ENCODE results near the gene GCH1.

DNA sequence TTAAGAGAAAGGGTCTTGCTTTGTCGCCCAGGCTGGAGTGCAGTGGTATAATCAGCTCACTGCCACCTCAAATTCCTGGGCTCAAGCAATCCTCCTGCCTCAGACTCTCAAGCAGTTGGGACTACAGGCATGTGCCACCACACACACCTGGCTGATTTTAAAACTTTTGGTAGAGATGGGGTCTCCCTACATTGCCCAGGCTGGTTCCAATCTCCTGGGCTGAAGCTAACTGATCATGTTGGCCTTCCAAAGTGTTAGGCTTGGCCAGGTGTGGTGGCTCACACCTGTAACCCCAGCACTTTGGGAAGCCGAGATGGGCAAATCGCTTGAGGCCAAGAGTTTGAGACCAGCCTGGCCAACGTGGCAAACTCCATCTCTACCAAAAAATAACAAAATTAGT lies 43.9 kb upstream of the GCH1 start:
- TF ChIP-seq, protein P1, sequence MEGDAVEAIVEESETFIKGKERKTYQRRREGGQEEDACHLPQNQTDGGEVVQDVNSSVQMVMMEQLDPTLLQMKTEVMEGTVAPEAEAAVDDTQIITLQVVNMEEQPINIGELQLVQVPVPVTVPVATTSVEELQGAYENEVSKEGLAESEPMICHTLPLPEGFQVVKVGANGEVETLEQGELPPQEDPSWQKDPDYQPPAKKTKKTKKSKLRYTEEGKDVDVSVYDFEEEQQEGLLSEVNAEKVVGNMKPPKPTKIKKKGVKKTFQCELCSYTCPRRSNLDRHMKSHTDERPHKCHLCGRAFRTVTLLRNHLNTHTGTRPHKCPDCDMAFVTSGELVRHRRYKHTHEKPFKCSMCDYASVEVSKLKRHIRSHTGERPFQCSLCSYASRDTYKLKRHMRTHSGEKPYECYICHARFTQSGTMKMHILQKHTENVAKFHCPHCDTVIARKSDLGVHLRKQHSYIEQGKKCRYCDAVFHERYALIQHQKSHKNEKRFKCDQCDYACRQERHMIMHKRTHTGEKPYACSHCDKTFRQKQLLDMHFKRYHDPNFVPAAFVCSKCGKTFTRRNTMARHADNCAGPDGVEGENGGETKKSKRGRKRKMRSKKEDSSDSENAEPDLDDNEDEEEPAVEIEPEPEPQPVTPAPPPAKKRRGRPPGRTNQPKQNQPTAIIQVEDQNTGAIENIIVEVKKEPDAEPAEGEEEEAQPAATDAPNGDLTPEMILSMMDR (IDR thresholded peaks at IDR 0.05; ENCODE audit: insufficient read depth, low read depth, low read length): no peak
- no peak for TF ChIP-seq EZH2 (IDR thresholded peaks at IDR 0.05; ENCODE audit: insufficient read depth, low read length)
